Loucy (cell line): ENCODE measurements around the gene RNLS.

Source experiments
- CTCF ChIP-seq: fragments of 200-600 bp; sonication (generic); conservative IDR thresholded peaks from 2 replicates; pipeline ENCODE4 v1.5.1; 2014; ENCODE audit warnings: mild to moderate bottlenecking, antibody characterized with exemption, low read length
- EZH2phosphoT487 ChIP-seq: fragments of 200-600 bp; IDR thresholded peaks from 2 replicates; pipeline ENCODE4 v1.6.1; 2018; ENCODE audit warnings: antibody characterized with exemption, mild to moderate bottlenecking, moderate library complexity, borderline replicate concordance

DNA sequence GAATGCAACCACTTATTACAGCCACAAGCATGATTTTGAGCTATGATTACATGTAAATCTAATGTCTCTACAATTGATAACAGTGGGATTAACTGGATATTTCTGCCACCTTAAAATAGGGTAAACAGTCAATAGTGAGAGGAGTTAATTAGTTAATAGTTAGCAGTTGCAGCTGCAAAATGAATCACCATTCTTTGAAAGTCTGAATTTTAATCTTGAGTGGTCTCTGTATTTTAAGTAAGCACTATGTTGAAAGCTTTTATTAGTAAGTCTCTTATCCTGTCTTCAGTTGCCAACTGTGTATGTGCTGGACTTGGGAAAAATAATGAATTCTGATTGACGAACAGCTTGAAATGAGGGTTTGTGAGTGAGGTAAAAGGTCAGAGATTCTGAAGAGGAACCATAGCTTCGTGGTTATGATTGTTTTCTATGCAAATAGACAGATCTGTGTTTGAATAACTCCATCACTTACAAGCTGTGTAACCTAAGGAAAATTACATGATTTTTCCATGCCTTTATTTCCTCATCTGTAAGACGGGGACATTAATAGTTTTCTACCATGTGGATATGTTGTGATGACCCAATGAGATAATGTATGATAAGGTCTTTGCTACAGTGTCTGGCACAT lies 75.2 kb downstream of the RNLS start:
- TF ChIP-seq CTCF (no peak), EZH2phosphoT487 (no peak)
